LNCAP (cell line): ENCODE data around the gene RXRA.

Experiments
- TF ChIP-seq, protein P1 (sequence below): fragments of 450-650 bp; IDR thresholded peaks from 2 replicates; pipeline ENCODE4 v1.5.1; 2017; ENCODE audit warnings: mild to moderate bottlenecking

The RXRA gene

DNA sequence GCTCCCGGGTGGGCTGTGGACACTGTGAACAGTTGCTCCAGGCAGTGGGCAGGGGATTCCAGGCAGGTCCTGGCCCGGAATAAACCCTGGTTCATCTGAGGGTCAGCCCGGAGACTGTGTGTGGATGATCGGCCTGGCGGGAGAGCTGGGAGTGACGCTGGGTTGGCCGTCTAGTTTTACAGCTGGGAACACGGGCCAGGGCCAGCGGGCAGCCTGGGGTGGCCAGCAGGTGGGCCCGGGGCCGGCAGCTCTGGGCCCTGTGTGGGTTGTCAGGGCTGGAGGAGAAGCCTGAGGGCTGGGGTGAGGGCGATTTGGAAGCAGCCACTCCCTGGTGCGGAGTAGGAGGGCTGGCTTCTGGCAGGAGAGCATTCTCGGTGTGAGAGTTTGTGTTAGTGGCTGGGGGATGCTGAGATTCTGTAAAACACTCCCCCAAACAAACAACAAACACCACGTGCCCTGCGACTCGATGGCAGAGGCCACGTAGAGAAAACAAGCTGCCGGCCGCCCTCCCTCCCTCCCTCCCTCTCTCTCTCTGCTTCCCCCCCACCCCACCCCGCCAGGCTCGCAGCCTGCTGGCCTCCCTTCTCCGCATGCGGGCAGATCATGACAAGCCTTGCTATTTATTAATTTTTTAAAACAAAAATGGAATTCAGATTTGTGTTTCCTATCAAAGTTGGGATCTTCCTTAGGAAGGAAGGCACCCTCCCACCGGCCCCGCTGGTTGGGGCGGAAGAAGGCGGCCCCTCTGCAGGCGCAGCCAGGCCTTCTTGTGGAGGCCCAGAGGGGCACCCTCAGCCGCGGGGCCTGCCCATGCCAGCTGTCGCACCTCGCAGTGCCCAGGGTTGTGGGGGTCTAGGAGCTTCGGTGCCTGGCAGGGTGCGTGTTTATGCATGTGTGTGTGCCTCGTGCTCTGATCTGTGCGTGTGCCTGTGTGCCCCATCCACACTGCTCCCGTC is 49.5 kb downstream of the RXRA start:
- TF ChIP-seq, protein P1, sequence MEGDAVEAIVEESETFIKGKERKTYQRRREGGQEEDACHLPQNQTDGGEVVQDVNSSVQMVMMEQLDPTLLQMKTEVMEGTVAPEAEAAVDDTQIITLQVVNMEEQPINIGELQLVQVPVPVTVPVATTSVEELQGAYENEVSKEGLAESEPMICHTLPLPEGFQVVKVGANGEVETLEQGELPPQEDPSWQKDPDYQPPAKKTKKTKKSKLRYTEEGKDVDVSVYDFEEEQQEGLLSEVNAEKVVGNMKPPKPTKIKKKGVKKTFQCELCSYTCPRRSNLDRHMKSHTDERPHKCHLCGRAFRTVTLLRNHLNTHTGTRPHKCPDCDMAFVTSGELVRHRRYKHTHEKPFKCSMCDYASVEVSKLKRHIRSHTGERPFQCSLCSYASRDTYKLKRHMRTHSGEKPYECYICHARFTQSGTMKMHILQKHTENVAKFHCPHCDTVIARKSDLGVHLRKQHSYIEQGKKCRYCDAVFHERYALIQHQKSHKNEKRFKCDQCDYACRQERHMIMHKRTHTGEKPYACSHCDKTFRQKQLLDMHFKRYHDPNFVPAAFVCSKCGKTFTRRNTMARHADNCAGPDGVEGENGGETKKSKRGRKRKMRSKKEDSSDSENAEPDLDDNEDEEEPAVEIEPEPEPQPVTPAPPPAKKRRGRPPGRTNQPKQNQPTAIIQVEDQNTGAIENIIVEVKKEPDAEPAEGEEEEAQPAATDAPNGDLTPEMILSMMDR = no peak

DNA sequence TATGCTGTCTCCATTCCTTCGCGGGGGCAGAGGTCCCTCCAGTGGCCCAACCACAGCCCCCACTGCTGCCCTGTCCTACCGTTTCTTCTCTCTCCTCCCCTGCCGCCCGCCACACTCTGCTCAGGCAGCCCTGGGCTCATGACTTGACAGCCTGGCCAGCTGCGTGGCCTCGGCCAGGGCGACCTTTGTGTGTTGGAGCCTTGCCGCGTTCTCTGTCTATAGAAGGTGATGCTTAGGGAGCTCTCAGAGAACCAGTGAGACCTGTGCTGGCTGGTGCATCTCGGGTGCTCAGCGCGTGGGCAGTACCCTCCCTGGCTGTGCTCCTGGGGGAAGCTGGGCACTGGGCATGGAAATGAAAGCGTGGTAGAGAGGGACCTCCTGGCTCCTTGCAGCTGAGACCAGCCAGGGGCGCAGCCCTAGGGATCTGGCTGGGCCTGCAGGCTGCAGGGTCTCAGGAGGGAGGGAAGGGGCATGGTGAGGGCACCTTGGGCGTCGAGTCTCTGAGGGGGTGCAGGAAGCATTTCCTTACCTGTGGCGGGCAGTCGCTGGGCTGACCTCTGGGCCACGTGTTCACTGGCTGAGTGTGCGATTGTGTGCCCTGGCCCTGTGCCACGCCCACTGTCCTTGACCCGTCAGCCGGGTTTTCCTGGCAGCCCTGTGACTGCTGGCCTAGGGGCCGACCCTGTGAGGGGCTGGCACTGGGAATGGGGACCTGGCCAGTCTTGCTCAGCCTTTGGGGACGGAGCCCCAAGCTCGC is 50.3 kb downstream of the RXRA start:
- TF ChIP-seq, protein P1 = no peak

DNA sequence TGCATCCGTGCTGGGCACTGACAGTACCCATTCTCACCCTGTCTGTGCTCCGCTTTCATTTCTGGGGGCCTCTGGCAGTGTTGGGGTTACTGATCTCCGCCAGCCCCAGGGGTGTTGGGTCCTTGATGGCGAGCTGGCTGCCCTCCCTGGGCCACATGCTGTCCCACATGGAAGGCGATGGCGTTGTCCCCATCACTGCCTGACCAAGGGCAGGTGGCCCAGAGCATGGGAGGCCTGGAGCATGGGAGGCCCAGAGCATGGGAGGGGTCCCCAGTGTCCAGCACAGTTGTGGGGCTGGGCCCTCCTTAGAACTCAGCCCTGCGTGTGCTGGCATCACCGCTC is 50.9 kb downstream of the RXRA start:
- TF ChIP-seq, protein P1 = no peak

DNA sequence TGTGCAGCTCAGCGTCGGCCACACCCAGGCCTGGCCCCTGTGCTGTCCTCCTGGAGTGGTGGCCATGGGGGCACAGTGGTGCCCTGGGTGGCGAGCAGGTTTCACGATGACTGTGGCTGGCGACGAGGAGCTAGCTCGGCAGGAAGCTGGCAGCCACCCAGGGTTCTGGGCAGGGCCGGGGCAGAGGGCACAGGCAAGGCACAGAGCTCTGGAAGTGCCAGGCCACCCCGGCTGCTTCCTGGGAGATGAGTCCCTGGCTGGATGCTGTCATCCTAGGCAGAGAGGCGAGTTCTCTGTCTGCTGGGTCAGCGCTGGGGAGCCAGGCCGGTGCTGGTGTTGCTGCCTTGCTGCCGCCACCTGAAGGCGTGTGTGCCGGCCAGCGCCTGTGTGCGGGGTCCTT is 51.7 kb downstream of the RXRA start:
- TF ChIP-seq, protein P1 = no peak

DNA sequence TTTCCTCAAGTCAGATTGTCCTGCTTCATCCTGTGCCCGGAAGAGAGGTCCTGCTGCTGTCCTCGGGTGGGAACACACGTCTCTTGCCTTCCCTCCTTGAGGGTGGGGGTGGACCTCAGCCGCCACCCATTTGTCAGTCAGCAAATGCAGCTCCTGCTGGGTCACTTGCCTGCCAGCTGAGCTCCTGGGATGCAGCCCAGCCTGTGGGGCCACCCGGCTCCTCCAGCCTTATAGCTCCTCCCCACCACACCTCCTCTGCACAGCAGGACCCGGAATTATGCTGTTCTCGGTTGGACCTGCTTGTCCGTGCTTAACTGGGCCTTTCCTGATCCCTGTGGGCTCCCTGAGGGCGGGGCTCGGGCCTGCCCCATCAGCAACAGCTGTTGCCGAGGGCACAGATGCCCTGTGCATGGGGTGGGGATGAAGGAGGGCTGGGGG is 52.7 kb downstream of the RXRA start:
- TF ChIP-seq, protein P1 = no peak

DNA sequence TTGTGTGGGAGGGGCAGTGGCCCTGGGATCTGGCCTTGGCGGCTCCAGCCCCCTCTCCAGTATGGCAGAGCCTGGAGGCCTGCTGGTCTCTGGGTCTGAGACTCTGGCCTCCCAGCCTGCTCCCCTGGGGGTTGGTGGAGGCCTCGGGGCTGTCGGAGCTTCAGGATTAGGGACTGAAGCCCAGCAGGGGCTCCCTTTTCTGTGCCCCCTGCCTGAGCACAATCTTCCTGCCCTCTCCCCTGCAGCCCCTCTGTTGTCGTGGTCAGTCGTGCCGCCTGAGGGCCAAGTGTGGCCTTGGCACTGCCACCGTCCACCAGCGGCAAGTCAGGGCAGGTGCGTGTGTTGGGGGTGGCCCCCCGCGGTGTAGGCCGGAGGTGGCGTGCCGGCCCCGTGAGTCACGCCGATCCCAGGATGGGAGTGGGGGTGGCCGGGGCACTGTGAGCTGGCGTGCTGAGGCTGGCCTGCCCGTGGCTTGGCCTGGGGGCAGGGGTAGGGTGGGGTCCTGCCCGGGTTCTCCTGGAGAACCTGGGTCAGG is 53.6 kb downstream of the RXRA start:
- TF ChIP-seq, protein P1 = no peak

DNA sequence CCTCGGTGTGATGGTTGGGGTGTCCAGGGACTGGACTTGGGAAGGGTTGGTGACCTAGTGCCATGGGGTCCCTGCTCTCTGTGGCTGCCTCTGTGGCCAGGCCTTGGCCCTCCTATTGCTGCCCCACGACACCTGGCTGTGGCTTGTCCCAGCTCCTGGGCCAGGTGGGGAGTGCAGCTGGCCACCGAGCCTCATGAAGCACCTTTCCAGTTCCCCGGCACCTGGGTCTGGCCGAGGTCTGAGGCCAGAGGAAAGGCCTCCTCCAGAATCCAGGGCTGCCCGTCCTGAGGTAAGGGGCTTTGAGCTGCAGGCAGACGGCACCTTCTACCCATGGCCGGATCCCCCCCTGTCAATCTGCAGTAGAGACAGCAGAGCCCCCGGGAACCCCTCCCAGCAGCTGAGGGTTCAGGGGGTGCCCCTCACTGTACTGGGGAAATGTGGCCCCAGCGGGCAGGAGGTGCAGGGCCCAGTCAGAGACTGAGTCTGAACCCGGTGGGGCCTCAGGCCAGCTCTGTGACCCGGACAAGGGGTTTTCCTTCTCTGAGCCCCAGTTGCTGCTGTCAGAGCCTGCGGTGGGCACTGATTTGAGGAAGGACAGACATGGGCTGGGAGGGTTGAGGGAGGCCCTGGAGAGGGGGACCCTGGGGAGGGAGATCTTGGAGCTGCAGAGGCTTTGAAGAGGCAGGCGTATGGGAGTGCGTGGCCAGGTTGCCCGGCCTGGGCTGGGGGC is 54.5 kb downstream of the RXRA start:
- TF ChIP-seq, protein P1 = no peak
